Measurements from ENCODE around the gene TYSND1. TPM values are rescaled to one million over a fixed set of nuclear protein-coding genes. Genes with fewer than 3 reads are reported as not detected.
A peak's percentile ranks its signal among the peaks of the same experiment; 100 is the strongest.
"Not testable (repeated sequence)": the region's sequence is repeated elsewhere in the genome, so short reads cannot be mapped to it uniquely, and the experiment has no call there.

Gene TYSND1
- polyA plus RNA-seq, 2 of the 4 experiments (the other 2 are of a cell fraction), result 10.9 to 20.7 TPM

DNA sequence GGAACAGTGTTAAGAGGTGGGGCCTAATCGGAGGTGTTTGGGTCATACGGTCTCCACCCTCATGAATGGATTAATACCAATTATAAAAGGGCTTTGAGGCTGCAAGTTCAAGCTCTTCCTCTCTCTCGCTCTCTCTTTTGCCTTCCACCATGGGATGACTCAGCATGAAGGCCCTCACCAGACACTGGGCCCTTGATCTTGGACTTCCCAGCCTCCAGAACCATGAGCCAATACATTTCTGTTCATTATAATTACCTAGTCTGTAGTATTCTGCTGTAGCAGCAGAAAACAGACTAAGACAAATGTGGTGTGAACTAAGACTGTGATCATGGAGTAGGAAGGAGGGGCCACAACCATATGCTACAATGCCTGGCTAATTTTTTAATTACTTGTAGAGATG, 21.6 kb downstream of the TYSND1 start (continued):
- TF ChIP-seq, protein P1, sequence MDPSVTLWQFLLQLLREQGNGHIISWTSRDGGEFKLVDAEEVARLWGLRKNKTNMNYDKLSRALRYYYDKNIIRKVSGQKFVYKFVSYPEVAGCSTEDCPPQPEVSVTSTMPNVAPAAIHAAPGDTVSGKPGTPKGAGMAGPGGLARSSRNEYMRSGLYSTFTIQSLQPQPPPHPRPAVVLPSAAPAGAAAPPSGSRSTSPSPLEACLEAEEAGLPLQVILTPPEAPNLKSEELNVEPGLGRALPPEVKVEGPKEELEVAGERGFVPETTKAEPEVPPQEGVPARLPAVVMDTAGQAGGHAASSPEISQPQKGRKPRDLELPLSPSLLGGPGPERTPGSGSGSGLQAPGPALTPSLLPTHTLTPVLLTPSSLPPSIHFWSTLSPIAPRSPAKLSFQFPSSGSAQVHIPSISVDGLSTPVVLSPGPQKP (IDR thresholded peaks at IDR 0.05; ENCODE audit: low read depth, low read length), result no peak
- no peak for TF ChIP-seq SMC3 (IDR thresholded peaks at IDR 0.05)
- TF ChIP-seq NFE2L2 (conservative IDR thresholded peaks at IDR 0.05; ENCODE audit: low read length), result 0 out of 2 replicates have a peak, but pooled peaks have one; percentile 13

DNA sequence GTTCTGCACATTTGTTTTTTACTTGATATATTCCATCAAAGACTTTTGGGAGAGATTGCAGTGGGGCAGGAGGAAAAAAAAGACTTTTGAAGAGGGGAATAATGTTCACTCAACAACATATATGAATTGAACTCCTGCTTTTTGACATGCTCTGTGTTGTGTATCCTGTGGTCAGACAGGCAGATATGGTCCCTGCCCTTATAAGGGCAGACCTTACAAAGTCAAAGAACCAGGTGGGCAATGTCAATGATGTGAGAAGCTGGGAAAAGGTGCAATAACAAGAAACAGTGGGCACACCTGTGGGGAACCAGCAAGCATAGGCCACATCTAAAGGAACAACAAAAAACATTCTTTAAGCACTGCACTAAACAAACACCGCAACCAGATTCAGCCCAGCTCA, 22.1 kb downstream of the TYSND1 start:
- no peak for FAIRE-seq
- TF ChIP-seq EHF (CRISPR knock-in tag; IDR thresholded peaks at IDR 0.05) (no peak), FOXS1 (CRISPR knock-in tag; IDR thresholded peaks at IDR 0.05) (no peak), KDM1A (IDR thresholded peaks at IDR 0.05; ENCODE audit: low read depth) (no peak), EP300 (IDR thresholded peaks at IDR 0.05) (no peak), MAFK (IDR thresholded peaks at IDR 0.05; ENCODE audit: partially characterized antibody) (no peak), RCOR1 (IDR thresholded peaks at IDR 0.05; ENCODE audit: low read depth, low read length) (no peak), POLR2AphosphoS2 (conservative IDR thresholded peaks at IDR 0.05; ENCODE audit: low read length) (no peak), HOXB5 (CRISPR knock-in tag; IDR thresholded peaks at IDR 0.05) (no peak), RARB (CRISPR knock-in tag; IDR thresholded peaks at IDR 0.05) (no peak), TFCP2L1 (CRISPR knock-in tag; IDR thresholded peaks at IDR 0.05) (no peak)
- CTCF ChIA-PET, result interaction anchor here (3.5 to 14.0 kb wide), 3 partner anchors 9 to 23 kb away, joined by 46 to 244 read pairs (median 228); partner anchors contain the start of gene TYSND1

DNA sequence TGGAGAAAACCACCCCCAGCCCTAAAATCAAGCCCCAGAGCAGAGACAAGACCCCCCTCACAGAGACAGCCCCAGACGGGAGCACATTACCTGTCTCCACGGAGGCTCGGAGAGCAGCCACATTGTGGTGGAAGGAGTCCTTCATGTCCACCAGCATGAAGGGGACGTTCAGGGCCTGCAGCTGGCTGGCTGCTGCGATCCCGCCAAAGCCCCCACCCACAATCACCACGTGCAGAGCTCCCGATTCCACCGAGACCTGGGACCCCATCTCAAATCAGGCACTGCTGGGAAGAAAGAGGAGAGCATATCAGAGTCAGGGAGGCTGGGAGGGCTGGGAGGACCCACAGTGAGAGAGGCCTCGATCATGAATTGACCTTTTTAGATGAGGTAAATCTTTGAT, 22.7 kb downstream of the TYSND1 start:
- CTCF ChIA-PET, result interaction anchor here (1.3 to 14.0 kb wide), 5 partner anchors 9 to 165 kb away, joined by 4 to 244 read pairs (median 5); partner anchors contain the start of genes AIFM2 and TYSND1
- no peak for DNase-seq (ENCODE audit: low read depth in 1 of 2, low spot score in 1 of 2)
- Histone ChIP-seq H3K27ac (no peak overlapping the region), H3K4me1 (no peaks in the 10 kb centered on the region; the same call in 2 of the 3 replicates), H3K9me3 (no peaks in the 10 kb centered on the region), H3K4me2 (no peak overlapping the region), H3K4me3 (no peak overlapping the region)
- TF ChIP-seq FOXS1 (CRISPR knock-in tag; IDR thresholded peaks at IDR 0.05), result no peak
- no peak for TF ChIP-seq HEYL (CRISPR knock-in tag; IDR thresholded peaks at IDR 0.05)
- TF ChIP-seq, protein P2, sequence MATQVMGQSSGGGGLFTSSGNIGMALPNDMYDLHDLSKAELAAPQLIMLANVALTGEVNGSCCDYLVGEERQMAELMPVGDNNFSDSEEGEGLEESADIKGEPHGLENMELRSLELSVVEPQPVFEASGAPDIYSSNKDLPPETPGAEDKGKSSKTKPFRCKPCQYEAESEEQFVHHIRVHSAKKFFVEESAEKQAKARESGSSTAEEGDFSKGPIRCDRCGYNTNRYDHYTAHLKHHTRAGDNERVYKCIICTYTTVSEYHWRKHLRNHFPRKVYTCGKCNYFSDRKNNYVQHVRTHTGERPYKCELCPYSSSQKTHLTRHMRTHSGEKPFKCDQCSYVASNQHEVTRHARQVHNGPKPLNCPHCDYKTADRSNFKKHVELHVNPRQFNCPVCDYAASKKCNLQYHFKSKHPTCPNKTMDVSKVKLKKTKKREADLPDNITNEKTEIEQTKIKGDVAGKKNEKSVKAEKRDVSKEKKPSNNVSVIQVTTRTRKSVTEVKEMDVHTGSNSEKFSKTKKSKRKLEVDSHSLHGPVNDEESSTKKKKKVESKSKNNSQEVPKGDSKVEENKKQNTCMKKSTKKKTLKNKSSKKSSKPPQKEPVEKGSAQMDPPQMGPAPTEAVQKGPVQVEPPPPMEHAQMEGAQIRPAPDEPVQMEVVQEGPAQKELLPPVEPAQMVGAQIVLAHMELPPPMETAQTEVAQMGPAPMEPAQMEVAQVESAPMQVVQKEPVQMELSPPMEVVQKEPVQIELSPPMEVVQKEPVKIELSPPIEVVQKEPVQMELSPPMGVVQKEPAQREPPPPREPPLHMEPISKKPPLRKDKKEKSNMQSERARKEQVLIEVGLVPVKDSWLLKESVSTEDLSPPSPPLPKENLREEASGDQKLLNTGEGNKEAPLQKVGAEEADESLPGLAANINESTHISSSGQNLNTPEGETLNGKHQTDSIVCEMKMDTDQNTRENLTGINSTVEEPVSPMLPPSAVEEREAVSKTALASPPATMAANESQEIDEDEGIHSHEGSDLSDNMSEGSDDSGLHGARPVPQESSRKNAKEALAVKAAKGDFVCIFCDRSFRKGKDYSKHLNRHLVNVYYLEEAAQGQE (IDR thresholded peaks at IDR 0.05), result no peak
- no peak for TF ChIP-seq CHD2 (IDR thresholded peaks at IDR 0.05; ENCODE audit: low read length, partially characterized antibody)
- no peak for TF ChIP-seq BHLHE40 (IDR thresholded peaks at IDR 0.05; ENCODE audit: low read depth, low read length)
- no peak for TF ChIP-seq KDM5A (IDR thresholded peaks at IDR 0.05)
- TF ChIP-seq EHMT2 (IDR thresholded peaks at IDR 0.05; ENCODE audit: low read depth), result no peak
- no peak for TF ChIP-seq RFX5 (IDR thresholded peaks at IDR 0.05)
- TF ChIP-seq, protein P3, sequence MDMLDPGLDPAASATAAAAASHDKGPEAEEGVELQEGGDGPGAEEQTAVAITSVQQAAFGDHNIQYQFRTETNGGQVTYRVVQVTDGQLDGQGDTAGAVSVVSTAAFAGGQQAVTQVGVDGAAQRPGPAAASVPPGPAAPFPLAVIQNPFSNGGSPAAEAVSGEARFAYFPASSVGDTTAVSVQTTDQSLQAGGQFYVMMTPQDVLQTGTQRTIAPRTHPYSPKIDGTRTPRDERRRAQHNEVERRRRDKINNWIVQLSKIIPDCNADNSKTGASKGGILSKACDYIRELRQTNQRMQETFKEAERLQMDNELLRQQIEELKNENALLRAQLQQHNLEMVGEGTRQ (IDR thresholded peaks at IDR 0.05), result no peak
- no peak for TF ChIP-seq RAD21 (conservative IDR thresholded peaks at IDR 0.05 in 1 of 2, IDR thresholded peaks at IDR 0.05 in 1 of 2)
- TF ChIP-seq TFCP2L1 (CRISPR knock-in tag; IDR thresholded peaks at IDR 0.05), result no peak
- no peak for TF ChIP-seq HOXB13 (CRISPR knock-in tag; IDR thresholded peaks at IDR 0.05; ENCODE audit: low read depth)
- no peak for TF ChIP-seq ZC3H11A (IDR thresholded peaks at IDR 0.05)
- TF ChIP-seq NFE2L2 (conservative IDR thresholded peaks at IDR 0.05; ENCODE audit: low read length), result no peak
- no peak for TF ChIP-seq CBX8 (IDR thresholded peaks at IDR 0.05)
- TF ChIP-seq KDM1A (IDR thresholded peaks at IDR 0.05; ENCODE audit: low read depth), result no peak
- TF ChIP-seq ZSCAN20 (CRISPR knock-in tag; IDR thresholded peaks at IDR 0.05), result no peak
- TF ChIP-seq, protein P4, sequence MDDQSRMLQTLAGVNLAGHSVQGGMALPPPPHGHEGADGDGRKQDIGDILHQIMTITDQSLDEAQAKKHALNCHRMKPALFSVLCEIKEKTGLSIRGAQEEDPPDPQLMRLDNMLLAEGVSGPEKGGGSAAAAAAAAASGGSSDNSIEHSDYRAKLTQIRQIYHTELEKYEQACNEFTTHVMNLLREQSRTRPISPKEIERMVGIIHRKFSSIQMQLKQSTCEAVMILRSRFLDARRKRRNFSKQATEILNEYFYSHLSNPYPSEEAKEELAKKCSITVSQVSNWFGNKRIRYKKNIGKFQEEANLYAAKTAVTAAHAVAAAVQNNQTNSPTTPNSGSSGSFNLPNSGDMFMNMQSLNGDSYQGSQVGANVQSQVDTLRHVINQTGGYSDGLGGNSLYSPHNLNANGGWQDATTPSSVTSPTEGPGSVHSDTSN (IDR thresholded peaks at IDR 0.05), result no peak
- TF ChIP-seq NR3C1 (IDR thresholded peaks at IDR 0.05), result no peak
- 93% methylated on average over 10 of the region's 10 CpGs for WGBS (ENCODE audit: missing lambda C conversion rate)
- no peak for ATAC-seq
- no peak for FAIRE-seq
- POLR2A ChIA-PET, result no interaction called here

More for the DNA sequence above, 22.1 kb downstream of the TYSND1 start:
- POLR2A ChIA-PET, result no interaction called here
- ATAC-seq, result no peak
- Histone ChIP-seq H3K27ac (peak overlapping the region in 1 of 2 experiments; percentile 4; a peak in 2 of 6 replicates), H3K4me2 (no peak overlapping the region), H3K4me1 (no peaks in the 10 kb centered on the region; the same call in 2 of the 3 replicates), H3K9me3 (no peaks in the 10 kb centered on the region), H3K4me3 (no peak overlapping the region)
- no peak for DNase-seq (ENCODE audit: low read depth in 1 of 2, low spot score in 1 of 2)
- 88% methylated on average over 1 of the region's 1 CpG for WGBS (ENCODE audit: missing lambda C conversion rate)

DNA sequence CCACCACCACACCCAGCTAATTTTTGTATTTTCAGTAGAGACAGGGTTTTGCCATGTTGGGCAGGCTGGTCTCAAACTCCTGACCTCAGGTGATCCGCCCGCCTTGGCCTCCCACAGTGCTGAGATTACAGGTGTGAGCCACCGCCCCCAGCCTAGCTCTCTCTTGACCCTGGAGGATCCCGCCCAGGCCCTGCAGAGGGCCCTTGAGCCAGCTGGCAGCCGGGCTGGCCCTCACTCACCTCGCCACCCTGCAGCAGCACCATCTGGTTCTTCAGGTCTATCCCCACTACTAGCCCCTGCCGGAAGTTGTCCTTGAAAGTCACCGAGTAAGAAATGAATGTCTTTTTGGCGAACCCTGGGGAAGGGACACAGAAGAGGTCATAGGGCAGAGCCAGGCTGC, 23.3 kb downstream of the TYSND1 start:
- ChIA-PET POLR2A (interaction anchor here (1.2 kb wide), 1 partner anchor 23 kb away, joined by 6 read pairs; the partner anchor contains the start of gene TYSND1), CTCF (interaction anchor here (1.3 to 14.0 kb wide), 5 partner anchors 9 to 165 kb away, joined by 4 to 244 read pairs (median 5); partner anchors contain the start of genes AIFM2 and TYSND1)

More for the DNA sequence above, 23.3 kb downstream of the TYSND1 start:
- H3K4me2 ChIP-seq; H3K9me3 ChIP-seq; H3K27ac ChIP-seq; FAIRE-seq; ATAC-seq; H3K4me3 ChIP-seq; DNase-seq (ENCODE audit: low read depth in 1 of 2, low spot score in 1 of 2); H3K4me1 ChIP-seq: not testable (repeated sequence)
- WGBS (ENCODE audit: missing lambda C conversion rate), result 99% methylated on average over 9 of the region's 9 CpGs

Data from A549 (cell line).